Activated naive CD4-positive, alpha-beta T cell treated with anti-CD3 and anti-CD28 coated beads, Interleukin-2, amount 10 ng/mL, durations not matched to agents 7 days and 5 days (primary cell): Measurements from ENCODE around the gene CFAP69.
A peak's percentile ranks its signal among the peaks of the same experiment; 100 is the strongest.
"Not testable (repeated sequence)": the region's sequence is repeated elsewhere in the genome, so short reads cannot be mapped to it uniquely, and the experiment has no call there.

Source experiments
- CTCF ChIA-PET: fragments of 350-600 bp; sonication (Branson Sonifier 250); formaldehyde crosslinking; loops from one replicate; lab custom pipeline; 2021; ENCODE audit warnings: antibody characterized with exemption; lab: Charles Lee
- DNase-seq: peaks from one replicate; pipeline ENCODE4 v3.0.0-alpha.2; 2020
- H3K27ac Mint-ChIP-seq: one replicate; pipeline ENCODE4 v1.8.0; 2021; ENCODE audit warnings: mild to moderate bottlenecking, moderate library complexity, mixed read lengths
- H3K27me3 Mint-ChIP-seq: one replicate; pipeline ENCODE4 v1.8.0; 2021; ENCODE audit warnings: mild to moderate bottlenecking, mixed read lengths
- H3K36me3 Mint-ChIP-seq: one replicate; pipeline ENCODE4 v1.8.0; 2021; ENCODE audit warnings: mixed read lengths
- H3K4me1 Mint-ChIP-seq: one replicate; pipeline ENCODE4 v1.8.0; 2021; ENCODE audit warnings: mixed read lengths
- H3K4me3 Mint-ChIP-seq: one replicate; pipeline ENCODE4 v1.8.0; 2021; ENCODE audit warnings: mild to moderate bottlenecking, moderate library complexity, mixed read lengths
- H3K9me3 Mint-ChIP-seq: one replicate; pipeline ENCODE4 v1.8.0; 2021; ENCODE audit warnings: mixed read lengths

Gene CFAP69

GRCh38 chr7:90239625-90240228 lies 5.2 kb upstream of the CFAP69 start:
- Mint-ChIP-seq H3K4me3 (no peak overlapping the region), H3K4me1 (peaks cover 12% of the 10 kb centered on the region), H3K27ac (no peak overlapping the region), H3K27me3 (peaks cover 15% of the 10 kb centered on the region), H3K36me3 (no peaks in the 10 kb centered on the region), H3K9me3 (no peaks in the 10 kb centered on the region)
- CTCF ChIA-PET: no interaction called here
- no peak for DNase-seq

- CTCF ChIA-PET: interaction anchor here (0.6 to 1.2 kb wide), 4 partner anchors 22 to 185 kb away, joined by 3 read pairs; no protein-coding TSS in a partner anchor
- DNase-seq: no peak
- H3K27me3 Mint-ChIP-seq: peaks cover 34% of the 10 kb centered on the region
- H3K9me3 Mint-ChIP-seq: no peaks in the 10 kb centered on the region
- H3K36me3 Mint-ChIP-seq: no peaks in the 10 kb centered on the region
- no peak overlapping the region for H3K4me3 Mint-ChIP-seq
- peaks cover 24% of the 10 kb centered on the region for H3K4me1 Mint-ChIP-seq
- no peak overlapping the region for H3K27ac Mint-ChIP-seq
Observed at GRCh38 chr7:90242369-90243168, 2.4 kb upstream of the CFAP69 start.

- CTCF ChIA-PET: interaction anchor here (1.0 kb wide), 1 partner anchor 89 kb away, joined by 3 read pairs; the partner anchor contains the start of gene STEAP1
- Mint-ChIP-seq H3K4me3 (no peak overlapping the region), H3K36me3 (no peaks in the 10 kb centered on the region), H3K4me1 (peaks cover 24% of the 10 kb centered on the region), H3K27ac (no peak overlapping the region), H3K27me3 (peaks cover 34% of the 10 kb centered on the region), H3K9me3 (no peaks in the 10 kb centered on the region)
- DNase-seq: no peak
Observed at GRCh38 chr7:90243556-90243955, 1.4 kb upstream of the CFAP69 start.

GRCh38 chr7:90244565-90244908 lies 437 bp upstream of the CFAP69 start:
- peak overlapping the region; percentile 75 for H3K4me3 Mint-ChIP-seq
- no peaks in the 10 kb centered on the region for H3K9me3 Mint-ChIP-seq
- no peak overlapping the region for H3K27ac Mint-ChIP-seq

GRCh38 chr7:90246171-90246570 lies 1.2 kb downstream of the CFAP69 start:
- Mint-ChIP-seq H3K9me3 (no peaks in the 10 kb centered on the region), H3K36me3 (no peaks in the 10 kb centered on the region), H3K4me1 (peaks cover 20% of the 10 kb centered on the region), H3K27me3 (peaks cover 34% of the 10 kb centered on the region), H3K27ac (no peak overlapping the region), H3K4me3 (peak overlapping the region; percentile 75)
- CTCF ChIA-PET: no interaction called here
- no peak for DNase-seq

More at GRCh38 chr7:90244565-90244908, 437 bp upstream of the CFAP69 start:
- CTCF ChIA-PET: interaction anchor here (0.6 to 1.0 kb wide), 2 partner anchors 48 to 90 kb away, joined by 3 read pairs; partner anchors contain the start of gene STEAP1
- Mint-ChIP-seq H3K4me1 (peaks cover 24% of the 10 kb centered on the region), H3K27me3 (peaks cover 34% of the 10 kb centered on the region), H3K36me3 (no peaks in the 10 kb centered on the region)
- no peak for DNase-seq

- CTCF ChIA-PET: no interaction called here
- no peaks in the 10 kb centered on the region for H3K36me3 Mint-ChIP-seq
- no peak overlapping the region for H3K4me3 Mint-ChIP-seq
- no peak for DNase-seq
- H3K4me1 Mint-ChIP-seq: peaks cover 20% of the 10 kb centered on the region
- H3K9me3 Mint-ChIP-seq: no peaks in the 10 kb centered on the region
- peaks cover 26% of the 10 kb centered on the region for H3K27me3 Mint-ChIP-seq
- no peak overlapping the region for H3K27ac Mint-ChIP-seq
Observed at GRCh38 chr7:90248706-90249105, 3.7 kb downstream of the CFAP69 start.

- H3K4me1 Mint-ChIP-seq: peaks cover 4% of the 10 kb centered on the region
- no peak overlapping the region for H3K4me3 Mint-ChIP-seq
- H3K27ac Mint-ChIP-seq: no peak overlapping the region
- no peaks in the 10 kb centered on the region for H3K9me3 Mint-ChIP-seq
- CTCF ChIA-PET: interaction anchor here (1.5 kb wide), 1 partner anchor 97 kb away, joined by 4 read pairs; the partner anchor contains the start of gene STEAP1
- no peak for DNase-seq
- H3K27me3 Mint-ChIP-seq: peaks cover 8% of the 10 kb centered on the region
- H3K36me3 Mint-ChIP-seq: no peaks in the 10 kb centered on the region
Observed at GRCh38 chr7:90250601-90251303, 5.8 kb downstream of the CFAP69 start.

- CTCF ChIA-PET: interaction anchor here (1.5 kb wide), 1 partner anchor 98 kb away, joined by 4 read pairs; the partner anchor contains the start of gene STEAP1
- Mint-ChIP-seq H3K27ac (no peak overlapping the region), H3K27me3 (peaks cover 3% of the 10 kb centered on the region), H3K4me1 (no peaks in the 10 kb centered on the region), H3K4me3 (no peak overlapping the region), H3K9me3 (no peaks in the 10 kb centered on the region), H3K36me3 (no peaks in the 10 kb centered on the region)
- DNase-seq: no peak
Observed at GRCh38 chr7:90251304-90251635, 6.3 kb downstream of the CFAP69 start.

- H3K27me3 Mint-ChIP-seq, DNase-seq, H3K4me1 Mint-ChIP-seq, H3K36me3 Mint-ChIP-seq, H3K9me3 Mint-ChIP-seq, H3K27ac Mint-ChIP-seq, CTCF ChIA-PET, H3K4me3 Mint-ChIP-seq: not testable (repeated sequence)
Observed at GRCh38 chr7:90256011-90256410, 11.0 kb downstream of the CFAP69 start.

GRCh38 chr7:90256778-90257177 lies 11.8 kb downstream of the CFAP69 start:
- CTCF ChIA-PET: no interaction called here
- no peaks in the 10 kb centered on the region for H3K27me3 Mint-ChIP-seq

GRCh38 chr7:90261441-90261840 lies 16.5 kb downstream of the CFAP69 start:
- no peak overlapping the region for H3K27ac Mint-ChIP-seq
- no peaks in the 10 kb centered on the region for H3K27me3 Mint-ChIP-seq
- DNase-seq: no peak
- no peak overlapping the region for H3K4me3 Mint-ChIP-seq
- H3K9me3 Mint-ChIP-seq: no peaks in the 10 kb centered on the region
- H3K36me3 Mint-ChIP-seq: no peaks in the 10 kb centered on the region
- CTCF ChIA-PET: interaction anchor here (1.5 to 2.7 kb wide), 2 partner anchors 109 to 166 kb away, joined by 8 to 15 read pairs; partner anchors contain the start of gene STEAP1
- H3K4me1 Mint-ChIP-seq: no peaks in the 10 kb centered on the region

More at GRCh38 chr7:90256778-90257177, 11.8 kb downstream of the CFAP69 start:
- H3K27ac Mint-ChIP-seq: no peak overlapping the region
- no peaks in the 10 kb centered on the region for H3K4me1 Mint-ChIP-seq
- H3K9me3 Mint-ChIP-seq: no peaks in the 10 kb centered on the region
- H3K36me3 Mint-ChIP-seq: no peaks in the 10 kb centered on the region
- no peak for DNase-seq
- H3K4me3 Mint-ChIP-seq: no peak overlapping the region

GRCh38 chr7:90262438-90262837 lies 17.5 kb downstream of the CFAP69 start:
- Mint-ChIP-seq H3K27me3 (peaks cover 4% of the 10 kb centered on the region), H3K27ac (no peak overlapping the region), H3K4me1 (no peaks in the 10 kb centered on the region), H3K4me3 (no peak overlapping the region), H3K36me3 (no peaks in the 10 kb centered on the region), H3K9me3 (no peaks in the 10 kb centered on the region)
- no peak for DNase-seq
- CTCF ChIA-PET: interaction anchor here (1.1 to 1.2 kb wide), 2 partner anchors 10 to 109 kb away, joined by 5 read pairs; partner anchors contain the start of gene STEAP1

GRCh38 chr7:90266808-90267207 lies 21.8 kb downstream of the CFAP69 start:
- no peaks in the 10 kb centered on the region for H3K9me3 Mint-ChIP-seq
- no peak overlapping the region for H3K4me3 Mint-ChIP-seq
- H3K27me3 Mint-ChIP-seq: peaks cover 8% of the 10 kb centered on the region
- no peak overlapping the region for H3K27ac Mint-ChIP-seq
- no peaks in the 10 kb centered on the region for H3K36me3 Mint-ChIP-seq
- CTCF ChIA-PET: no interaction called here
- no peaks in the 10 kb centered on the region for H3K4me1 Mint-ChIP-seq
- no peak for DNase-seq

GRCh38 chr7:90267263-90267858 lies 22.4 kb downstream of the CFAP69 start:
- Mint-ChIP-seq H3K27ac (no peak overlapping the region), H3K4me3 (no peak overlapping the region)
- CTCF ChIA-PET: no interaction called here

More at GRCh38 chr7:90267263-90267858, 22.4 kb downstream of the CFAP69 start:
- no peaks in the 10 kb centered on the region for H3K9me3 Mint-ChIP-seq
- no peaks in the 10 kb centered on the region for H3K36me3 Mint-ChIP-seq
- no peaks in the 10 kb centered on the region for H3K4me1 Mint-ChIP-seq
- peaks cover 8% of the 10 kb centered on the region for H3K27me3 Mint-ChIP-seq
- no peak for DNase-seq
